Measurements from ENCODE around the gene EMC8.

EMC8 gene

GRCh38 chr16:85788819-85789218 lies 10.5 kb downstream of the EMC8 start (continued):
- TF ChIP-seq REST (tag by site-specific recombination; IDR thresholded peaks at IDR 0.05) = no peak
- TF ChIP-seq EGR2 (tag by site-specific recombination; IDR thresholded peaks at IDR 0.05; ENCODE audit: low read depth) = no peak
- TF ChIP-seq ZNF560 (tag by site-specific recombination; IDR thresholded peaks at IDR 0.05; ENCODE audit: borderline replicate concordance) = no peak

- POLR2A ChIA-PET = no interaction called here
- TF ChIP-seq ZFHX2 (tag by site-specific recombination; conservative IDR thresholded peaks at IDR 0.05) (no peak), ZNF560 (tag by site-specific recombination; IDR thresholded peaks at IDR 0.05; ENCODE audit: borderline replicate concordance) (no peak), ZNF112 (tag by site-specific recombination; IDR thresholded peaks at IDR 0.05) (no peak), YY1 (tag by site-specific recombination; IDR thresholded peaks at IDR 0.05) (no peak), ZNF654 (tag by site-specific recombination; IDR thresholded peaks at IDR 0.05; ENCODE audit: low read depth) (no peak), ZNF544 (tag by site-specific recombination; IDR thresholded peaks at IDR 0.05) (no peak), ZNF571 (tag by site-specific recombination; IDR thresholded peaks at IDR 0.05) (no peak), HOXC10 (CRISPR knock-in tag; IDR thresholded peaks at IDR 0.05) (no peak), ATF2 (tag by site-specific recombination; IDR thresholded peaks at IDR 0.05; ENCODE audit: low read depth) (no peak), TRIM28 (IDR thresholded peaks at IDR 0.05; ENCODE audit: borderline replicate concordance, low read length) (no peak), GLI4 (tag by site-specific recombination; IDR thresholded peaks at IDR 0.05) (no peak), SCRT2 (tag by site-specific recombination; IDR thresholded peaks at IDR 0.05) (no peak), ZNF121 (tag by site-specific recombination; IDR thresholded peaks at IDR 0.05) (no peak), PRDM2 (tag by site-specific recombination; IDR thresholded peaks at IDR 0.05; ENCODE audit: borderline replicate concordance) (no peak), ZNF416 (tag by site-specific recombination; IDR thresholded peaks at IDR 0.05) (no peak)
- TF ChIP-seq, protein P1, sequence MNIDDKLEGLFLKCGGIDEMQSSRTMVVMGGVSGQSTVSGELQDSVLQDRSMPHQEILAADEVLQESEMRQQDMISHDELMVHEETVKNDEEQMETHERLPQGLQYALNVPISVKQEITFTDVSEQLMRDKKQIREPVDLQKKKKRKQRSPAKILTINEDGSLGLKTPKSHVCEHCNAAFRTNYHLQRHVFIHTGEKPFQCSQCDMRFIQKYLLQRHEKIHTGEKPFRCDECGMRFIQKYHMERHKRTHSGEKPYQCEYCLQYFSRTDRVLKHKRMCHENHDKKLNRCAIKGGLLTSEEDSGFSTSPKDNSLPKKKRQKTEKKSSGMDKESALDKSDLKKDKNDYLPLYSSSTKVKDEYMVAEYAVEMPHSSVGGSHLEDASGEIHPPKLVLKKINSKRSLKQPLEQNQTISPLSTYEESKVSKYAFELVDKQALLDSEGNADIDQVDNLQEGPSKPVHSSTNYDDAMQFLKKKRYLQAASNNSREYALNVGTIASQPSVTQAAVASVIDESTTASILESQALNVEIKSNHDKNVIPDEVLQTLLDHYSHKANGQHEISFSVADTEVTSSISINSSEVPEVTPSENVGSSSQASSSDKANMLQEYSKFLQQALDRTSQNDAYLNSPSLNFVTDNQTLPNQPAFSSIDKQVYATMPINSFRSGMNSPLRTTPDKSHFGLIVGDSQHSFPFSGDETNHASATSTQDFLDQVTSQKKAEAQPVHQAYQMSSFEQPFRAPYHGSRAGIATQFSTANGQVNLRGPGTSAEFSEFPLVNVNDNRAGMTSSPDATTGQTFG (tag by site-specific recombination; IDR thresholded peaks at IDR 0.05; ENCODE audit: borderline replicate concordance) = no peak
- TF ChIP-seq, protein P2, sequence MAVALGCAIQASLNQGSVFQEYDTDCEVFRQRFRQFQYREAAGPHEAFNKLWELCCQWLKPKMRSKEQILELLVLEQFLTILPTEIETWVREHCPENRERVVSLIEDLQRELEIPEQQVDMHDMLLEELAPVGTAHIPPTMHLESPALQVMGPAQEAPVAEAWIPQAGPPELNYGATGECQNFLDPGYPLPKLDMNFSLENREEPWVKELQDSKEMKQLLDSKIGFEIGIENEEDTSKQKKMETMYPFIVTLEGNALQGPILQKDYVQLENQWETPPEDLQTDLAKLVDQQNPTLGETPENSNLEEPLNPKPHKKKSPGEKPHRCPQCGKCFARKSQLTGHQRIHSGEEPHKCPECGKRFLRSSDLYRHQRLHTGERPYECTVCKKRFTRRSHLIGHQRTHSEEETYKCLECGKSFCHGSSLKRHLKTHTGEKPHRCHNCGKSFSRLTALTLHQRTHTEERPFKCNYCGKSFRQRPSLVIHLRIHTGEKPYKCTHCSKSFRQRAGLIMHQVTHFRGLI (tag by site-specific recombination; IDR thresholded peaks at IDR 0.05) = no peak
These were observed 13.4 kb downstream of the EMC8 start for GRCh38 chr16:85785927-85786326.

More at GRCh38 chr16:85785927-85786326, 13.4 kb downstream of the EMC8 start:
- no peak overlapping the region for H3K4me3 ChIP-seq (ENCODE audit: low read depth, low read length)
- H3K9me3 ChIP-seq (ENCODE audit: control insufficient read depth, insufficient read depth, low read depth, low read length) = no peaks in the 10 kb centered on the region
- H3K36me3 ChIP-seq (ENCODE audit: control insufficient read depth in 2 of 2, insufficient read depth in 1 of 2, low read length in 2 of 2) = peaks cover 3 to 73% of the 10 kb centered on the region in 2 experiments
- no peak overlapping the region for H3K27ac ChIP-seq (ENCODE audit: extremely low read depth, low read depth, low read length)
- H3K4me1 ChIP-seq (ENCODE audit: control insufficient read depth, insufficient read depth, low read length) = no peaks in the 10 kb centered on the region
- CTCF ChIA-PET = no interaction called here

Data from HEK293 (cell line).